Colonic mucosa (tissue), 4 donors: ENCODE data around the gene UBE2L6. TPM values are rescaled to one million over a fixed set of nuclear protein-coding genes. Genes with fewer than 3 reads are reported as not detected.

Experiments used
- DNase-seq: peaks from one replicate; pipeline ENCODE4 v3.0.0-alpha.2; 2020
- H3K27ac ChIP-seq: fragments of 200-600 bp; one replicate; pipeline ENCODE4 v1.8.0; 2021
- H3K27me3 ChIP-seq: fragments of 200-600 bp; one replicate; pipeline ENCODE4 v1.8.0; 2021
- H3K36me3 ChIP-seq: fragments of 200-600 bp; one replicate; pipeline ENCODE4 v1.8.0; 2021
- H3K4me1 ChIP-seq: fragments of 200-600 bp; one replicate; pipeline ENCODE4 v1.8.0; 2021; ENCODE audit warnings: mild to moderate bottlenecking
- H3K4me3 ChIP-seq: fragments of 200-600 bp; one replicate; pipeline ENCODE4 v1.8.0; 2021
- H3K9ac ChIP-seq, 2 donors: one replicate each; pipeline ENCODE4 v1.7.0; 2013; ENCODE audit warnings: control low read depth in 2 of 2, low read depth in 2 of 2, low read length in 2 of 2
- H3K9me3 ChIP-seq: fragments of 200-600 bp; one replicate; pipeline ENCODE4 v1.8.0; 2021
- CTCF ChIP-seq: fragments of 200-600 bp; IDR thresholded peaks from one replicate; pipeline ENCODE4 v1.8.0; 2022; ENCODE audit warnings: antibody characterized with exemption, mild to moderate bottlenecking
- intact Hi-C: fragments of 100-400 bp; cut with DNase I; formaldehyde crosslinking; loops from one replicate; pipeline ENCODE4 v1.14.1; 2022
- total RNA-seq, 2 donors: library from RNA; stranded (reverse); fragmentation: NEBNext Ultra II Directional in 1 of 2; extraction: Animal tissue kit (Norgen Biotek cat#: 25700) in 1 of 2; gene quantifications; one replicate each; pipeline ENCODE4 v1.2.1, GENCODE V29; 2021
- donor health status: healthy.
- donor health status: DM: no; HTN: no; CAD: no.
- donor health status: DM: no; HTN: no; CAD: no.

UBE2L6 gene
- total RNA-seq, 2 donors from 2014 or later, result 28.3 to 35.3 TPM

GRCh38 chr11:57585301-57585700 lies 17.8 kb upstream of the UBE2L6 start:
- Histone ChIP-seq H3K9me3 (no peaks in the 10 kb centered on the region), H3K36me3 (no peaks in the 10 kb centered on the region), H3K27me3 (no peaks in the 10 kb centered on the region), H3K9ac (no peak overlapping the region), H3K27ac (no peak overlapping the region), H3K4me1 (no peaks in the 10 kb centered on the region), H3K4me3 (no peak overlapping the region)
- no peak for DNase-seq
- intact Hi-C loops, result no loop called here
- TF ChIP-seq CTCF, result no peak

GRCh38 chr11:57584341-57584740 lies 16.9 kb upstream of the UBE2L6 start:
- Histone ChIP-seq H3K9ac (no peak overlapping the region), H3K27ac (no peak overlapping the region), H3K4me3 (no peak overlapping the region), H3K4me1 (no peaks in the 10 kb centered on the region), H3K36me3 (no peaks in the 10 kb centered on the region), H3K9me3 (no peaks in the 10 kb centered on the region), H3K27me3 (no peaks in the 10 kb centered on the region)
- intact Hi-C loops, result no loop called here
- TF ChIP-seq CTCF, result no peak
- DNase-seq, result no peak

GRCh38 chr11:57574061-57574460 lies 6.6 kb upstream of the UBE2L6 start:
- Histone ChIP-seq H3K36me3 (no peaks in the 10 kb centered on the region), H3K9me3 (no peaks in the 10 kb centered on the region), H3K4me1 (no peaks in the 10 kb centered on the region), H3K27me3 (no peaks in the 10 kb centered on the region), H3K27ac (no peak overlapping the region), H3K9ac (no peak overlapping the region), H3K4me3 (no peak overlapping the region)
- no peak for DNase-seq
- intact Hi-C loops, result no loop called here
- no peak for TF ChIP-seq CTCF

- no peak for DNase-seq
Measured at GRCh38 chr11:57571606-57572005, 4.1 kb upstream of the UBE2L6 start.

GRCh38 chr11:57568330-57568766 lies 876 bp upstream of the UBE2L6 start:
- TF ChIP-seq CTCF, result peak; percentile 88
- peak; percentile 91 for DNase-seq
- no peaks in the 10 kb centered on the region for H3K36me3 ChIP-seq
- no peaks in the 10 kb centered on the region for H3K4me1 ChIP-seq
- peak overlapping the region; percentile 79 to 87 for H3K9ac ChIP-seq
- peak overlapping the region; percentile 84 for H3K4me3 ChIP-seq
- intact Hi-C loops, result loop anchor here (2.0 to 10.0 kb wide), 2 partner anchors 72 to 236 kb away; no protein-coding TSS in a partner anchor
- H3K27ac ChIP-seq, result peak overlapping the region; percentile 84
- no peaks in the 10 kb centered on the region for H3K27me3 ChIP-seq
- no peaks in the 10 kb centered on the region for H3K9me3 ChIP-seq

More at GRCh38 chr11:57571606-57572005, 4.1 kb upstream of the UBE2L6 start:
- Histone ChIP-seq H3K4me3 (no peak overlapping the region), H3K36me3 (no peaks in the 10 kb centered on the region), H3K27me3 (no peaks in the 10 kb centered on the region), H3K9ac (no peak overlapping the region), H3K9me3 (no peaks in the 10 kb centered on the region), H3K4me1 (no peaks in the 10 kb centered on the region), H3K27ac (no peak overlapping the region)
- intact Hi-C loops, result no loop called here
- TF ChIP-seq CTCF, result no peak
